GM19193 (cell line): ENCODE results near the gene COPA.

Experiments
- POLR2A ChIP-seq: IDR thresholded peaks from 4 replicates; pipeline ENCODE4 v1.6.1; 2011; ENCODE audit not compliant: insufficient read depth, insufficient read length; ENCODE audit errors: extremely low read depth

COPA gene

DNA sequence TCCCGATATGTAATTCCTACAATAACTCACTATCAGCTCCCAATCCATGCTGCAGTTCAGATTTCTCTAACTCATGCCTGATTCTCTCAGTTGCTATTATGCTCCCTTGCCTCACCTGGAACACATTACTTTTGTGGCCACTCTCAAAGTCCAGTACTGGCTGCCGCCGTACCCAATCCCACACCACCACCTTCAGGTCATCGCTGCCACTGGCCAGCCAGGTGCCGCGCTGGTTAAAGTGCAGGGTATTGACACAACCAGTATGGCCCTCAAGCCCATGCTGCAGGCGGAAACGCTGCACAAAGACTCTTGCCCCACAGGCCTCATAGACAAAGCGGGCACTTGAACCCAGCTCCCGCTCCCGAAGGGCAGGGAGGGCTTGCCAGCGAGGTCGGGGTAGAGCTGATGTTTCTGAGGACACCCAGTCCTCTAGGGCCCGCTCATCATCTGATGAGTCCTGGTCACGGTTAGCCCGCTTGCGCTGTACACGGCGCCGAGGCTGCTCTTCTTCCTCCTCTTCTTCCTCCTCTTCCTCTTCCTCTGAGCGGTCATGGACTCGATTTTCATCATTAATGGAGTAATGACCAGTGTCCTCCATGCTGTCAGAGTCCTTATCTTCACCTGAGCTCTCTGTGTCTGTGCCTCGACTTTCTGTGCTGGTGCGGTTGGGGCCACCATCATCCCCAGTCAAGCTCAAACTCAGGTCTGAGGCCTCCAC lies 103.3 kb downstream of the COPA start:
- TF ChIP-seq POLR2A, result no peak
